ENCODE results near the gene RIIAD1. TPM values are rescaled to one million over a fixed set of nuclear protein-coding genes. Genes with fewer than 3 reads are reported as not detected.
A peak's percentile ranks its signal among the peaks of the same experiment; 100 is the strongest.
"Not testable (repeated sequence)": the region's sequence is repeated elsewhere in the genome, so short reads cannot be mapped to it uniquely, and the experiment has no call there.

The RIIAD1 gene
- not detected for total RNA-seq

- Histone ChIP-seq H3K27ac (ENCODE audit: low read depth, low read length) (peak within 1 kb of the TSS; percentile 89), H3K27me3 (ENCODE audit: control insufficient read depth in 3 of 3, insufficient read depth in 3 of 3, low read length in 3 of 3) (peaks cover 7 to 9% (median 8%) of the 10 kb centered on the region in 3 donors), H3K9ac (ENCODE audit: low read depth in 1 of 3, low read length in 3 of 3) (peak within 1 kb of the TSS; percentile 78 to 82 (median 79)), H3K36me3 (ENCODE audit: control insufficient read depth in 3 of 3, insufficient read depth in 3 of 3, low read length in 3 of 3) (no peaks in the 10 kb centered on the region), H3K9me3 (ENCODE audit: control insufficient read depth in 3 of 3, low read length in 3 of 3) (no peaks in the 10 kb centered on the region), H3K4me3 (ENCODE audit: low read length in 3 of 3) (peak within 1 kb of the TSS; percentile 72 to 83 (median 74)), H3K4me1 (ENCODE audit: control insufficient read depth in 3 of 3, insufficient read depth in 3 of 3, low read length in 3 of 3) (peaks cover 13 to 22% (median 19%) of the 10 kb centered on the region in 3 donors)
Observed at GRCh38 chr1:151720974-151721787, at the start of gene RIIAD1. TSS of gene RIIAD1 (plus strand) at chr1:151721522. CDS start at chr1:151721537, 15 bp downstream.

- no peaks in the 10 kb centered on the region for H3K4me1 ChIP-seq (ENCODE audit: control insufficient read depth in 3 of 3, insufficient read depth in 3 of 3, low read length in 3 of 3)
- H3K36me3 ChIP-seq (ENCODE audit: control insufficient read depth in 3 of 3, insufficient read depth in 3 of 3, low read length in 3 of 3), result peaks cover 5 to 17% (median 6%) of the 10 kb centered on the region in 3 donors
- H3K9ac ChIP-seq (ENCODE audit: low read depth in 1 of 3, low read length in 3 of 3), result no peak overlapping the region
Observed at GRCh38 chr1:151673407-151673806, 47.9 kb upstream of the RIIAD1 start.

GRCh38 chr1:151680391-151680790 is 40.9 kb upstream of the RIIAD1 start:
- H3K4me1 ChIP-seq (ENCODE audit: control insufficient read depth in 3 of 3, insufficient read depth in 3 of 3, low read length in 3 of 3), result peaks cover 0 to 3% (median 0%) of the 10 kb centered on the region in 3 donors
- H3K27ac ChIP-seq (ENCODE audit: low read depth, low read length), result no peak overlapping the region
- no peak overlapping the region for H3K4me3 ChIP-seq (ENCODE audit: low read length in 3 of 3)
- no peaks in the 10 kb centered on the region for H3K9me3 ChIP-seq (ENCODE audit: control insufficient read depth in 3 of 3, low read length in 3 of 3)
- H3K9ac ChIP-seq (ENCODE audit: low read depth in 1 of 3, low read length in 3 of 3), result no peak overlapping the region
- peaks cover 2 to 14% (median 3%) of the 10 kb centered on the region in 3 donors for H3K36me3 ChIP-seq (ENCODE audit: control insufficient read depth in 3 of 3, insufficient read depth in 3 of 3, low read length in 3 of 3)
- H3K27me3 ChIP-seq (ENCODE audit: control insufficient read depth in 3 of 3, insufficient read depth in 3 of 3, low read length in 3 of 3), result no peaks in the 10 kb centered on the region

More at GRCh38 chr1:151673407-151673806, 47.9 kb upstream of the RIIAD1 start:
- H3K4me3 ChIP-seq (ENCODE audit: low read length in 3 of 3), result no peak overlapping the region
- H3K27me3 ChIP-seq (ENCODE audit: control insufficient read depth in 3 of 3, insufficient read depth in 3 of 3, low read length in 3 of 3), result no peaks in the 10 kb centered on the region
- H3K9me3 ChIP-seq (ENCODE audit: control insufficient read depth in 3 of 3, low read length in 3 of 3), result no peaks in the 10 kb centered on the region
- H3K27ac ChIP-seq (ENCODE audit: low read depth, low read length), result no peak overlapping the region

- H3K9me3 ChIP-seq (ENCODE audit: control insufficient read depth in 3 of 3, low read length in 3 of 3), result no peaks in the 10 kb centered on the region
- H3K27ac ChIP-seq (ENCODE audit: low read depth, low read length), result no peak overlapping the region
- H3K4me3 ChIP-seq (ENCODE audit: low read length in 3 of 3), result no peak overlapping the region
- peaks cover 0 to 3% (median 0%) of the 10 kb centered on the region in 3 donors for H3K4me1 ChIP-seq (ENCODE audit: control insufficient read depth in 3 of 3, insufficient read depth in 3 of 3, low read length in 3 of 3)
- H3K9ac ChIP-seq (ENCODE audit: low read depth in 1 of 3, low read length in 3 of 3), result no peak overlapping the region
- no peaks in the 10 kb centered on the region for H3K27me3 ChIP-seq (ENCODE audit: control insufficient read depth in 3 of 3, insufficient read depth in 3 of 3, low read length in 3 of 3)
- peaks cover 3 to 16% (median 6%) of the 10 kb centered on the region in 3 donors for H3K36me3 ChIP-seq (ENCODE audit: control insufficient read depth in 3 of 3, insufficient read depth in 3 of 3, low read length in 3 of 3)
Observed at GRCh38 chr1:151680826-151681225, 40.5 kb upstream of the RIIAD1 start.

- Histone ChIP-seq H3K9ac (ENCODE audit: low read depth in 1 of 3, low read length in 3 of 3) (no peak overlapping the region), H3K4me1 (ENCODE audit: control insufficient read depth in 3 of 3, insufficient read depth in 3 of 3, low read length in 3 of 3) (peaks cover 0 to 3% (median 0%) of the 10 kb centered on the region in 3 donors), H3K27me3 (ENCODE audit: control insufficient read depth in 3 of 3, insufficient read depth in 3 of 3, low read length in 3 of 3) (no peaks in the 10 kb centered on the region), H3K4me3 (ENCODE audit: low read length in 3 of 3) (no peak overlapping the region), H3K27ac (ENCODE audit: low read depth, low read length) (no peak overlapping the region), H3K36me3 (ENCODE audit: control insufficient read depth in 3 of 3, insufficient read depth in 3 of 3, low read length in 3 of 3) (peaks cover 3 to 24% (median 10%) of the 10 kb centered on the region in 3 donors), H3K9me3 (ENCODE audit: control insufficient read depth in 3 of 3, low read length in 3 of 3) (no peaks in the 10 kb centered on the region)
Observed at GRCh38 chr1:151681923-151682322, 39.4 kb upstream of the RIIAD1 start.

- H3K27me3 ChIP-seq (ENCODE audit: control insufficient read depth in 3 of 3, insufficient read depth in 3 of 3, low read length in 3 of 3); H3K9me3 ChIP-seq (ENCODE audit: control insufficient read depth in 3 of 3, low read length in 3 of 3); H3K4me3 ChIP-seq (ENCODE audit: low read length in 3 of 3); H3K9ac ChIP-seq (ENCODE audit: low read depth in 1 of 3, low read length in 3 of 3); H3K4me1 ChIP-seq (ENCODE audit: control insufficient read depth in 3 of 3, insufficient read depth in 3 of 3, low read length in 3 of 3); H3K27ac ChIP-seq (ENCODE audit: low read depth, low read length): not testable (repeated sequence)
- peaks cover 2 to 24% (median 15%) of the 10 kb centered on the region in 3 donors for H3K36me3 ChIP-seq (ENCODE audit: control insufficient read depth in 3 of 3, insufficient read depth in 3 of 3, low read length in 3 of 3)
Observed at GRCh38 chr1:151682901-151683300, 38.4 kb upstream of the RIIAD1 start.

GRCh38 chr1:151684128-151684527 is 37.2 kb upstream of the RIIAD1 start:
- Histone ChIP-seq H3K27ac (ENCODE audit: low read depth, low read length) (no peak overlapping the region), H3K4me1 (ENCODE audit: control insufficient read depth in 3 of 3, insufficient read depth in 3 of 3, low read length in 3 of 3) (peaks cover 0 to 3% (median 0%) of the 10 kb centered on the region in 3 donors), H3K36me3 (ENCODE audit: control insufficient read depth in 3 of 3, insufficient read depth in 3 of 3, low read length in 3 of 3) (peaks cover 0 to 24% (median 15%) of the 10 kb centered on the region in 3 donors), H3K4me3 (ENCODE audit: low read length in 3 of 3) (no peak overlapping the region), H3K9ac (ENCODE audit: low read depth in 1 of 3, low read length in 3 of 3) (no peak overlapping the region), H3K27me3 (ENCODE audit: control insufficient read depth in 3 of 3, insufficient read depth in 3 of 3, low read length in 3 of 3) (no peaks in the 10 kb centered on the region), H3K9me3 (ENCODE audit: control insufficient read depth in 3 of 3, low read length in 3 of 3) (no peaks in the 10 kb centered on the region)

GRCh38 chr1:151686561-151686960 is 34.8 kb upstream of the RIIAD1 start:
- no peaks in the 10 kb centered on the region for H3K27me3 ChIP-seq (ENCODE audit: control insufficient read depth in 3 of 3, insufficient read depth in 3 of 3, low read length in 3 of 3)
- H3K9ac ChIP-seq (ENCODE audit: low read depth in 1 of 3, low read length in 3 of 3), result no peak overlapping the region
- H3K27ac ChIP-seq (ENCODE audit: low read depth, low read length), result no peak overlapping the region
- H3K9me3 ChIP-seq (ENCODE audit: control insufficient read depth in 3 of 3, low read length in 3 of 3), result no peaks in the 10 kb centered on the region
- no peaks in the 10 kb centered on the region for H3K4me1 ChIP-seq (ENCODE audit: control insufficient read depth in 3 of 3, insufficient read depth in 3 of 3, low read length in 3 of 3)
- H3K4me3 ChIP-seq (ENCODE audit: low read length in 3 of 3), result no peak overlapping the region
- H3K36me3 ChIP-seq (ENCODE audit: control insufficient read depth in 3 of 3, insufficient read depth in 3 of 3, low read length in 3 of 3), result peaks cover 0 to 24% (median 15%) of the 10 kb centered on the region in 3 donors

GRCh38 chr1:151689494-151689893 is 31.8 kb upstream of the RIIAD1 start:
- Histone ChIP-seq H3K27me3 (ENCODE audit: control insufficient read depth in 3 of 3, insufficient read depth in 3 of 3, low read length in 3 of 3) (no peaks in the 10 kb centered on the region), H3K9me3 (ENCODE audit: control insufficient read depth in 3 of 3, low read length in 3 of 3) (no peaks in the 10 kb centered on the region), H3K4me3 (ENCODE audit: low read length in 3 of 3) (no peak overlapping the region), H3K36me3 (ENCODE audit: control insufficient read depth in 3 of 3, insufficient read depth in 3 of 3, low read length in 3 of 3) (peaks cover 10 to 40% (median 34%) of the 10 kb centered on the region in 3 donors), H3K27ac (ENCODE audit: low read depth, low read length) (no peak overlapping the region), H3K4me1 (ENCODE audit: control insufficient read depth in 3 of 3, insufficient read depth in 3 of 3, low read length in 3 of 3) (no peaks in the 10 kb centered on the region), H3K9ac (ENCODE audit: low read depth in 1 of 3, low read length in 3 of 3) (no peak overlapping the region)

GRCh38 chr1:151692226-151692625 is 29.1 kb upstream of the RIIAD1 start:
- H3K9ac ChIP-seq (ENCODE audit: low read depth in 1 of 3, low read length in 3 of 3), result no peak overlapping the region
- no peaks in the 10 kb centered on the region for H3K27me3 ChIP-seq (ENCODE audit: control insufficient read depth in 3 of 3, insufficient read depth in 3 of 3, low read length in 3 of 3)
- no peaks in the 10 kb centered on the region for H3K9me3 ChIP-seq (ENCODE audit: control insufficient read depth in 3 of 3, low read length in 3 of 3)
- H3K4me3 ChIP-seq (ENCODE audit: low read length in 3 of 3), result no peak overlapping the region
- H3K4me1 ChIP-seq (ENCODE audit: control insufficient read depth in 3 of 3, insufficient read depth in 3 of 3, low read length in 3 of 3), result no peaks in the 10 kb centered on the region
- peaks cover 13 to 44% (median 43%) of the 10 kb centered on the region in 3 donors for H3K36me3 ChIP-seq (ENCODE audit: control insufficient read depth in 3 of 3, insufficient read depth in 3 of 3, low read length in 3 of 3)
- no peak overlapping the region for H3K27ac ChIP-seq (ENCODE audit: low read depth, low read length)
